ENCODE results near the gene ARL16.

Gene ARL16

GRCh38 chr17:81683584-81684441 lies at the start of gene ARL16, which contains the start of gene HGS:
Gene ARL16 (minus strand): TSS chr17:81683797. CDS start chr17:81683753, 44 bp downstream.
Gene HGS (plus strand): TSS chr17:81684011. CDS start chr17:81684067, 56 bp downstream.
- peak; percentile 100 for DNase-seq (ENCODE audit: low spot score)

DNA sequence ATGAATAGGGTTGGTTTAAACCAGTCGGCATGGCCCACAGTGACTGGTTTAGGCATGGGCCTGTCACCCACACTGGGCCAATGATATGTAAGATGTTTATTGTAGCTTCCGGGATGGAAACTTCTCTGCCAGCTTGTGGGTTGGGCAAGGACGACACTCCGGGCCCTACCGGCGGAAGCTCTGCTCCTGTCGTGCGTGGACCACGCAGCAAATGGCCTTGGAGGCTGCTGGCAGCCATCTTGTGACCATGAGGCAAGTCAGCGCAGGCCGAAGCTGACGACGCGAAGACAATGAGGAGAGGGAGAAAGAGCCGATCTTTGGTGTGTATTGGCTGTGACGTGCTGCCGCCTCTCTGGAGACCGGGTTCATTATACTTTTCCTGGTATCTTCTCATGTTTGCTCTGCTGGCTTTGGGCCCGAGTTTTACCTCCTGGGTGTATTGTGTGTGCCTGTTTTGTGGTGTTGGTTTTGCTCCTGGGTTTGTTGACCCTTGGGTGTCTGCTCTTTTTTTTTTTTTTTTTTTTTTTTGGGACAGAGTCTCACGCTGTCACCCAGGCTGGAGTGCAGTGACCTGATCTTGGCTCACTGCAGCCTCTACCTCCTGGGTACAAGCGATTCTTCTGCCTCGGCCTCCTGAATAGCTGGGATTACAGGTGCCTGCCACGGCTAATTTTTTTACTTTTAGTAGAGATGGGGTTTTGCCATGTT lies 43.9 kb upstream of the ARL16 start:
- no peak for DNase-seq (ENCODE audit: low spot score)

DNA sequence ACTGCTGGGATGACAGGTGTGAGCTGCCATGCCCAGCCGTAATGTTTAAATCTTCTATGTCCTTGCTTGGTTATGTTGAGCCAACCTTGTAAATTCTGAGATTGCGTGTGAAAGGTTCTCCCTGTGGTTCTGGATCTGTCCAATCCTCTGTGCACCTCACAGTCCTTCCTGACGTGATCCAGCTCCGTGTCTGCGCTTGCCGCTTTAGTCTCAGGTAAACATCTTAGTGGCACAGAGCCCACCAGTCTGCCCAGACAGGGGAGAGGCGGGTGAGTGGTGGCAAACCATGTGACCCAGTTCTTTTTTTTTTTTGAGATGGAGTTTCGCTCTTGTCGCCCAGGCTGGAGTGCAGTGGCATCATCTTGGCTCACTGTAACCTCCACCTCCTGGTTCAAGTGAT lies 42.4 kb upstream of the ARL16 start:
- DNase-seq (ENCODE audit: low spot score), result no peak

- no peak for DNase-seq (ENCODE audit: low spot score)
Observed at GRCh38 chr17:81725439-81725838, 41.8 kb upstream of the ARL16 start.

GRCh38 chr17:81723651-81724209 lies 40.1 kb upstream of the ARL16 start:
- no peak for DNase-seq (ENCODE audit: low spot score)

GRCh38 chr17:81722184-81723120 lies 38.9 kb upstream of the ARL16 start:
- DNase-seq (ENCODE audit: low spot score), result no peak

- no peak for DNase-seq (ENCODE audit: low spot score)
Observed at GRCh38 chr17:81720267-81721071, 36.9 kb upstream of the ARL16 start.

- no peak for DNase-seq (ENCODE audit: low spot score)
Observed at GRCh38 chr17:81719410-81720266, 36.0 kb upstream of the ARL16 start.

DNA sequence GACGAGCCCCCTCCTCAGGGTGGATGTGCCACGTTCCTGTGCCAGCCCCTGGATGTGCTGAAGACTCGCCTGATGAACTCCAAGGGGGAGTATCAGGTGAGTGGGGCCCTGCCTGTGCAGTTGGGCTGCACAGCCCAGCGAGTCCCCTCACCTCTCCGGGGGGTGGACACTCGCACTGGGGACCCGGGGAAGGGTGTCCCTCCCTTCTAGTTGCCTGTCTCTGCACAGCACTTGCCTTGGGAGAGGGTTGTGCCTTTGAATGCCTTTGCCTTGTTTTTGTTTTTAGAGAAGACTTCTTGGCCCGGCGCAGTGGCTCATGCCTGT lies 34.1 kb upstream of the ARL16 start:
- no peak for DNase-seq (ENCODE audit: low spot score)

GRCh38 chr17:81717049-81717765 lies 33.6 kb upstream of the ARL16 start:
- DNase-seq (ENCODE audit: low spot score), result no peak

- no peak for DNase-seq (ENCODE audit: low spot score)
Observed at GRCh38 chr17:81716674-81716996, 33.0 kb upstream of the ARL16 start.

DNA sequence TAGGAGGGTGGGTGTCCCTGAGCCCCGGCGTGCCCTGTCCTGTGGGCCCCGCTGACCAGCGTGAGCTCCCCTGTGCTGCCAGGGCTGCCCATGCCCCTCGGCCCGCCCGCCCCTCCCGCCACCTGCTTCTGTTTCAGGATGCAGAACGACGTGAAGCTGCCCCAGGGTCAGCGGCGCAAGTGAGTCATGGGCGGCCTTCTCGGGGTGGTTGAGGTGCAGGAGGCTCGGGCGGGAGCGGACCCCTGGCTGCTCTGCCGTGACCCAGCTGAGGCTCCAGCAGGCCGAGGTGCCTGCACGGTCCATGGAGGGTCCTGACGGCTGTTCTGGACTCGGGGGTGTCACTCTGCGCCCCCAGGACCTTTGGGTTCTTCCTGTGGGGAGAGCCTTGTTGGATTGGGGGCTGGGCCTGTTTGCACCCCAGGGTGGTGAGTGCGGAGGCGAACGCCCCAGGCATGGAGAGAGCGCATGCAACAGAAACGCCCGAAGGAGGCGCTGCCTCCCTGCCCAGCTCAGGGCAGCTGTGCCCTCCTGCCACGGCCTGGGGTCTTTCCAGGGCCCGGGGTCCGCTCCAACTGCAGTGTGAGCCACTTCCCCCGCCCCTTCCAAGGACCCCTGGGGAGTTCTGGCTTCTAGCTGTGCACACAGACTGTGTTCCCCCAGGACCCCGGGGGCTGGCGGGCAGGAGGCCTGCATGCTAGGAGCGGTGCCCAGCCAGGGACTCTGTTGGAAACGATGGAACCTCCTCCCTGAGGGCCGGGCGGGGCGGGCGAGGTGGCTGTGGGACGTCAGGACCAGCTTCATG lies 32.5 kb upstream of the ARL16 start:
- no peak for DNase-seq (ENCODE audit: low spot score)

DNA sequence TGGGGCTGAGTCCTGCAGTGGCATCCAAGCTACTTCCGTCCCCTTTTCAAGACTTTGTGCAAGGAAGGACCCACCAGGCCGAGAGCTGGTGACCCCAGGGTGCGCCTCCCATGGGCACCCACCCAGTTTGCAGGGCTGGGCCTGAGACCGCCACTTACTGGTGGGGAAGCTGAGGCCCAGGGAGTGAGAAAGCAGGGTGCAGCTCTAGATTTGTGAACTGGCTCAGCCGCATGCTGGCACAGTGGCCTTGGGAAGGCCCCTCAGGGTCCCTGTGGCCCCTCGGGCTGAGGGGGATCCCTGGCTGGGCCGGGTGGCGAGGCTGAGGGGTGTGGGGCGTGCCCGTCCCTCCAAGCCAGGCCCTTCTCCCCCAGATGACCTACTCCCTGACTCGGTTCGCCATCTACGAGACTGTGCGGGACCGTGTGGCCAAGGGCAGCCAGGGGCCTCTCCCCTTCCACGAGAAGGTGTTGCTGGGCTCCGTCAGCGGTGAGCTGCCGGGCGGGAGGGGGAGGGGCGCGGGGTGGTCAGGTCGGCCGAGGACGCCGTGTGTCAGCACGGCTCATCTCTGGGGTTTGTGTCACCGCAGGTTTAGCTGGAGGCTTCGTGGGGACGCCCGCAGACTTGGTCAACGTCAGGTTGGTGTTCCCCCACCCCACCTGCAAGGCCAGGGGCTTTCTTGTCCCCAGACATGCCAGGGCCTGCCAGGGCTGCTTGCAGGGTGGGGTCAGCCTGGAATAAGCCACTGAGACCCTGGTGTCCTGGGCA lies 31.7 kb upstream of the ARL16 start:
- DNase-seq (ENCODE audit: low spot score), result no peak

DNA sequence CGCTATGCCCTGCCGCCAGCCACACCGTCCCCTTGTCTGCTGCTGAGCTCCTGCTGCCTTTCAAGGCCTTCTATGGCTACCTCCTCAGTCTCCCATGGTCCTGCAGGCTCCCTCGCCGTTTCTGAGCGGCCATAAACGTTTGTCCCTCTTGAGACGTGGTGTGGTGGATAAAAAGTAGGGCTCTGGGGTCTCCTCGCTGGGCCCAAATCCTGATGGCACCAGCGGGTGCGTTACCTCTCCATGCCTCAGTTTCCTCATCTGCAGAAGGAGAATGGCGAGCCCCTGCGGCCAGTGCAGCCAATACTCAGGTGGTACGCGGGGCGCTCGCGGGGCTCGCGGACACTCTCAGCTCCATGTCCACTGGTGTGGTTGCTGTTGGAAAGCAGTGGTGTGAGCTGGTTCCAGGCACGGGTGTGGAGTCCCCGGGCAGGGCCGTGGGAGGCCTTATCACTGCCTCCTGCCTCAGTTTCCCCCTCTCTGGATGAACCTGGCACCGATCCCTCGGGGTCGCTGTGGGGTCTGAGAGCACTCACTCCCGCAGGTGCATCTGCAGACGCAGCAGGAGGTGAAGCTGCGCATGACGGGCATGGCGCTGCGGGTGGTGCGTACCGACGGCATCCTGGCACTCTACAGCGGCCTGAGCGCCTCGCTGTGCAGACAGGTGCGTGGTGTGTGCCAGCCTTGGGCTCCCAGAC lies 31.0 kb upstream of the ARL16 start:
- no peak for DNase-seq (ENCODE audit: low spot score)

DNA sequence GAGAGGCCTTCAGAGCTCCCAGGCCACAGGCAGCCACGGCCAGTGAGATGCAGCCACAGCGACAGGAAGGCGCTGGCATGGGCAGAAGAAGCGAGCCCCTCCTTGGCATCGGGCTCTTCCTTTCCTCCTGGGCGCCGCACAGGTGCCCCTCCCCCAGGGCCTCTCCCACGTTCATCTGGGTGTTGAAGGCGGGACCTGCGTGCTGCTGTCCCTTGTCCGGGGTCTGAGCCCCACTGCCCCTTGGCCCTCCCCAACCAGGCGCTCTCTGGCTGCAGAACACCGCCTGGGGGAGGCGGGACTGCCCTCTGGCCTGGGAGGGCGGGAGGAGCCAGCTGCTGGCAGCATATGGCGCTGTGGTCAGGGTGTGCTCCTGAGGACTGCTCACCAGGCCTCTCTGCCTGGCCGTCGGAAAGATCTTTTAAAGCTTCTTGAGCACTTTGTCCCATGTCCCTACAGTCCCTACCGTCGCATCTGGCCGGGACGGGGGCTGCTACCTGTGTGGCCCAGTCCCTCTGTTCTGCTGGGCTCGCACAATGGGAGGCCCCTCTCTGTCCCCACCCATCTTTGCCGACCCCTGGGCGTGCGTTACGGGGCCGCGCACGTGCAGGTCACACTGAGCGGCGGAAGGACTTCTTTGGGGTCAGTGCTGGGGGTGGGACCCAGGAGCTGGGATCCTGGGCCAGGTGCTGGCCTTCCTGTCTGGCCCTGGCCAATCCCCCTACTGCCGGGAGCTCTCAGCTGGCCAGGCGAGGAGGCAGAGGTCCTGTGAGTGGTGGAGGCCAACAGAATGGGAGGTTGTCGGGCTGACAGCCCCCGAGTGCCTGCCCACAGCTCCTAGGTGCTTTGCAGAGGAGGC lies 30.2 kb upstream of the ARL16 start:
- DNase-seq (ENCODE audit: low spot score), result no peak

DNA sequence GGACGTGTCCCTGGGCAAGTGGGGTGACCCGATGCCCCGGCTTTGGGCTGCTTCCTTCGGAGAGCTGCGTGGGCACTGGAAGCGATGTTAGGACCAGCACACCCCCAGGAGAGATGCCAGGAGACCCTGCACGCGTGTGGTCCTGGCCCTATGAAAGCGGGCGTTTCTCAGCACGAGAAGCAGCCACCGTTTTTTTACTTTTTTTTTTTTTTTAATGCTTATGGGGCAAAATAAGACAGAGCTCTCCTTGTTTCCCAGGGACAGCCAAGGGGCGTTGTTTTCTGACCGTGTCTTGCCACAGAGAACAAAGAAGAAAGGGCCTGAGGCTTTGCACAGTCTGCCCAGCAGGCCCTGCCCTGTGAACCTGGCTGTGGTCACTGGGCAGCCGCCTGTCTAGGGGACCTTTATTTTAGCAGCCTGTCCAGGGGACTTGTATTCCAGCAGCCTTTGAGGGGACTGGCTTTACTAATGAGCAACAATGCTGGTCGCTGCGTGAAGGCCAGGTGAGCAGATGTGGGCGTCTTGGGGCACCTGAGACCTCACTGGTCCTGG lies 29.5 kb upstream of the ARL16 start:
- DNase-seq (ENCODE audit: low spot score), result no peak

Data from GM03348 (cell line).